ENCODE results near the gene CAMK4.
A peak's percentile ranks its signal among the peaks of the same experiment; 100 is the strongest.

Gene CAMK4

GRCh38 chr5:111486055-111486454 is 261.9 kb downstream of the CAMK4 start:
- no peak for DNase-seq (ENCODE audit: low read depth in 2 of 2)

- DNase-seq (ENCODE audit: low read depth in 2 of 2) = no peak
Measured at GRCh38 chr5:111486926-111487325, 262.7 kb downstream of the CAMK4 start.

- no peak for DNase-seq (ENCODE audit: low read depth in 2 of 2)
Measured at GRCh38 chr5:111488353-111488752, 264.2 kb downstream of the CAMK4 start.

GRCh38 chr5:111493031-111493430 is 268.8 kb downstream of the CAMK4 start:
- no peak for DNase-seq (ENCODE audit: low read depth in 2 of 2)

DNA sequence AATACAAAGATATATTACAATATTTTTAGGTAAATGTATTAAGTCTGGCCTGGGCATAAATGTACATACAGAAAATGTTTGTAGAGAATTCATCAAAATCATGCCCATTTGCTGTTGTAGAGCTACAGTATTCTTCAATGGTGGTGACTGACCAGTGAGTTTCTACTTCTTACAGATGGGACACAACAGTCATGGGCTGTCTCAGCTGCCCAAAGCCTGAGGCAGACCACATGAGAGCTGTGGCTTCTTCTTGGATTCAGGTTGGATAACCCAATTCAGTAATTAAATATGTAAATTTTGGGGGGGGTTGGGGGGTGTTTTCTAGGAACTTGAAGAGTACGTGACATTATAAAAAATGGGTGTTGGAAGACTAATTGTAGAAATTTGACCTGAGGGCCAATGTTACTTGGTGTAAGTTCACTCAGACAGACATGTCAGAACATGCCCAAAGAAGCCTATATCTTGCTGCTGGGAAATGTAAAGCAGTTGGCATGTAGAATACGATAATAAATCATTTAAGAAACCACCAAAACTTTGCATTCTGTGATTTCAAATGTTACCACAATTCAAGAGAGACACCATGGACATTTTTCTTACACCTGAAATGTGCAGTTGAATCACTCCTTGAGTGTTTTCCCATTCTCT is 270.3 kb downstream of the CAMK4 start:
- no peak for DNase-seq (ENCODE audit: low read depth in 2 of 2)

DNA sequence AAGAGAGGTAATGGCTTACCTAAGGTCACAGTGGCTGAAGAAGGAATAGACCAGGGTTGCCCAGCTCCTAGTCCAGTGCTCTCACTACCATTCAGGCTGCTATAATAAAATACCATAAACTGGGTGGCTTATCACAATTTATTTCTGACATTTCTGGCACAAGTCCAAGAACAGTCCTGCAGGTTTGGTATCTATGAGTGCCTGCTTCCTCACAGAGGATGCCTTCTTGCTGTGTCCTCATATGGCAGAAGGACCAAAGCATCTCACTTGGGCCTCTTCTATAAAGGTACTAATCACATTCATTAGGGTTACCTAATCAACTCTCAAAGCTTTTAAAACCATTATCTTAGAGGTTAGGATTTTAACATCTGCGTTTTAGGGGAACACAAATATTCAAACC is 271.0 kb downstream of the CAMK4 start:
- DNase-seq (ENCODE audit: low read depth in 2 of 2) = no peak

- no peak for DNase-seq (ENCODE audit: low read depth in 2 of 2)
Measured at GRCh38 chr5:111498346-111498745, 274.2 kb downstream of the CAMK4 start.

DNA sequence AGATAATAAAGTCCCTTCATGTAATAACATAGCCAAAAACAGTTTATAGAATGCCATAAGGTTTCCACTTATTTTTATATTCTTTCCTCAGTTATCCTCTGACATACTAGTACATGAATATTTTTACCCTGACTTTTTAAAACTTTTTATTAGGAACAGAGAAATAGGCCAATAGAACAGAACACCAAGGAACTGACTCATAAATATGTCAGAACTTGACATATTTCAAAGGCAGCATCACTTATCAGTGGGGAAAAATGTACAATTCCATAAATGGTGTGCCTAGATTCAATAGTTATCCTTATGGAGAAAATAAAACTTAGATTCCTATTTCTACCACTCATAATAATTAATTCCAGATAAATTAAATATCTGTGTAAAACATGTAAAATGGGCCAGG is 278.8 kb downstream of the CAMK4 start:
- no peak for DNase-seq (ENCODE audit: low read depth in 2 of 2)

DNA sequence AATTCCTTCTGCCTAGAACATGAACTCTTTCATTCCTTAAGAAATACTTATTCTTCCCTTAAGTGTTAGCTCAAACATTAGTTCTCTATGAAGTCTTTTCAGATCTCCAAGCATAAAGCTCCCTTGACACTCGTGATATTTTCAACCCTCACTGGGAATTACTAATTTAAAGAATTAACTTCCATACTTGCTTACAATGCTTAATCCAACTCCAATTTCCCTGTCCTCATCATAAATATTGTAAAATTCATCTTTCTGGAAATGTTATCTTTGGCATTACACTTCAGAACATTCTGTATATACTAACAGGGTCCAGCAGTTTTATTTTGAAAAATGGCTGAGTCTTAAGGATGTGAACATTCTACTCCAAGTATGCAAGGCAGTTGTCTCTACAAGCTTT is 280.9 kb downstream of the CAMK4 start:
- no peak for DNase-seq (ENCODE audit: low read depth in 2 of 2)

DNA sequence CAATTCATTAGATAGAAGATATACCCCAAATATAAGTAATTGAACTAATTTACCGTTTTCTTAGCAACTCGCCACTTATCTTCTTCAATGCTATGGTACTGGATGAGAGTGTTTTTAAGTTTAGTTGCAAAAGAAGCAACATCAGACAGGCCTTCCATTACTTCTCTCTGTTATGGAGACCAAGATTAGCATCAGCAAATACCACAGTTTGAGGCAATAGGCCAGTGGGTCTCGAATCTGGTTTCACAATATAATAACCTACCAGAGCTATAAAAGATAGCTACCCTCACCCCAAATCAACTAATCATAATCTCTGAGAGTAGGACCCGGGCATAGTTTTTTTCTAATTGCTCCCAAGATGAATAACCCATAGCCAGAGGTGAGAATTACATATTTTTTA is 283.1 kb downstream of the CAMK4 start:
- DNase-seq (ENCODE audit: low read depth in 2 of 2) = no peak

GRCh38 chr5:111509119-111509518 is 284.9 kb downstream of the CAMK4 start:
- DNase-seq (ENCODE audit: low read depth in 2 of 2) = no peak

DNA sequence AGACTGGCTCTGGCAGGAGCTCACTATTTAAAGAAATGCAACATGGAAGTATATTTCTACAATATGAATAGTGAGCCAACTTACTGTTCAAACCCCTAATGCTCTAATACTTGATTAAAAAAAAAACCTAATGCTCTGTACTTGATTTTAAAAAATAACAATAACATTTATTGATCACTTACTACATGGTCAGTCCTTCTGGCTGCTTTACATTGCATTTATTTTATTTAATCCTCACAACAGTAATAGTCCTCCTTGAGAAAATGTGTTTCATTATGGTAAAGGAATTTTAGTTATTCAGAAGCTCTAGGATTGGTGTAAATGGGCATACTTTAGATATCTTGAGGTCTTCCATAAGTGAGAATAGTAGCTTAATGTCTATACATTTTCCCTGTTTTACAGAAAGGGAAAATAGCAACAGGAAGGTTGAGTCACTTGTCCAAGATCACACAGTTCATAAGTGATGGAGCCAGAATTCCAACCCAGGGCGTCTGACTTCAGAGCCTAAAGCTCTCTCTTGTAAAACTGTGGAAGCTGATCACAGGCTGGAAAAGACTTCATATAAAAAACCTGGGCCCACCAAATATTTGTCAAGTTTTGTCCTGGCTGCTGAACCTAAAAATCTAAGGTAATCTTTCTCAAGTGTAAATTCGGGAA is 287.1 kb downstream of the CAMK4 start:
- DNase-seq (ENCODE audit: low read depth in 2 of 2) = no peak

- peak in 1 of 2 donors; percentile 3 for DNase-seq (ENCODE audit: low read depth in 2 of 2)
Measured at GRCh38 chr5:111511831-111512374, 287.7 kb downstream of the CAMK4 start.

GRCh38 chr5:111512375-111513130 is 288.4 kb downstream of the CAMK4 start, which contains the start of gene STARD4:
TSS of gene STARD4 (minus strand) at chr5:111512535. CDS start at chr5:111507433, 5,102 bp downstream.
- DNase-seq (ENCODE audit: low read depth in 2 of 2) = peak; percentile 83 to 85

DNA sequence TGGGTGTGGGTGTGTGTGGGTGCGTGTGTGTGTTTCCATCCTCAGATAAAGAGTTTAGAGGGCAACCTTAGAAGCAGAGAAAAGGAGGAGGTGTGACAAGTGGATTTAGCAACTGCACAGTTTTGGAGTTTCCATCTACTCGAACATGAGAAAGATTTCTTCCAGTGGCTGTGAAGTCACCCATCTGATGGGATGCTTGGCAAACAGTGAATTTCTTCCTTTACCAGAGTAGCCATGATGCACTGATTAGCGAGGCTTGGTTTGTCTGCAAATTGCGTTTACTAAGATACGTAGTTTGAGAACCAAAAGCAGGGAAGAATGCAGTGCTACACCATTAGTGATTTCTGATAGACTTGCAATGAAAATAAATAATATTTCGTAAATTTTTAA is 288.9 kb downstream of the CAMK4 start:
- no peak for DNase-seq (ENCODE audit: low read depth in 2 of 2)

DNA sequence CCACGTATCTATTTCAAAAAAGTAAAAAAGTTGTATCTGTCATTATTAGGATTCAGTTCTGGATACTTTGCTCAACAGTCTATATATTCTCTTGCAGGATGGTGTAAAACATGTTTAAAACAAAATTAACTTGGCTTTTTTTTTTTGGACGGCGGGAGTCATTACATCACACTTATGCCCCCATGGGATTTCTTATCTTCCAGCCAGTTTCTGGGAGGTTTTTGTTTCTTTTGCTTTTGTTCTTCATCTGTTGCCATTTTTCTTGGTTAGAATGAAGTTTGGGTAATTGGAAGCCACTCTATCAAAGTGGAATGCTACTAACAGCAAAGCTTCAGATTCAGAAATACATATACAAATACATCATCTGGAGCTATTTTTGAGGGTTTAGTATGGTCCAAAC is 289.9 kb downstream of the CAMK4 start:
- no peak for DNase-seq (ENCODE audit: low read depth in 2 of 2)

DNA sequence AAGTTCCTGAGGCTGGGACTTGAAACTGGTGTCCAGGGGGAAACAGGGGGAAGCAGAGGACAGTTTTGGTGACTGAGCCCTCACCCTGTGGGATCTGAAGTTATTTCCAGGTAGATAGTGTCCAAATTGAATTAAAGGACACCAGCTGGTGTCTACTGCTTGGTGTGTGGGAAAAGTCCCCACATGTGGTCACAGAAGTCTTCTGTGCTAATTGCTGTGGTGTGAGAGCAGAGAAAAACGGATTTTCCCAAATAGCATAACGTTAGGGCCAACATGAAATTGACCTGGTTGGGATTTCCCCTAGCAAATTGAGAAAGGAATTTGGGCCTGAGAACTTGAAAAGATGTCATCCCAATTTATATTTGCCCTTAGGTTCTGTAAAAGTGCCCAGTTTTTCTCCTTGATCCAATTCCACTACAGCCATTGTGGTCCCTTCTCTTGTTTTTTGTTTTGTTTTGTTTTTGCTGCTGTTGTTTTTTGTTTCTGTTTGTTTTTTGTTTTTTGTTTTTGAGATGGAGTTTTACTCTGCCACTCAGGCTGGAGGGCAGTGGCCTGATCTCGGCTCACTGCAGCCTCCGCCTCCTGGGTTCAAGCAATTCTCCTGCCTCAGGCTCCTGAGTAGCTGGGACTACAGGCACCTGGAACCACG is 293.8 kb downstream of the CAMK4 start:
- DNase-seq (ENCODE audit: low read depth in 2 of 2) = no peak

DNA sequence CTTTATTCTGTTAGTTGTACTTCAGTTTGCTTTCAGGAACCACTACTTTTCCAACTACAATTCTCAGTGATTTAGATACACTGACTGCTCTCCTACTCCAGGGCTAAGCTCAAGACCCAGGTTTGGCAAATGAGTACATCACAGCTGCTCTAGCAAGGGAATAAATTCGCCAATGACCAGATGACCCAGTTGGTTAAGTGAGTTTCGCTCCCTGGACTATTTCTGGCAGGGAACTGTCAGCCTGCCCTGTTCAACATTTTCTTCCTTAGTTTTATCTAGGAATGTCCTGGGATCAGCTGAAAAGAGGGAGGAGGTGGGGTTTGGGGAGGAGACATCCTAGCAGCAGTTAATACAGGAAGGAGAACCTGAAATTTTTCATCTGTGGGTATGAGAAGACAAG is 294.6 kb downstream of the CAMK4 start:
- DNase-seq (ENCODE audit: low read depth in 2 of 2) = no peak

DNA sequence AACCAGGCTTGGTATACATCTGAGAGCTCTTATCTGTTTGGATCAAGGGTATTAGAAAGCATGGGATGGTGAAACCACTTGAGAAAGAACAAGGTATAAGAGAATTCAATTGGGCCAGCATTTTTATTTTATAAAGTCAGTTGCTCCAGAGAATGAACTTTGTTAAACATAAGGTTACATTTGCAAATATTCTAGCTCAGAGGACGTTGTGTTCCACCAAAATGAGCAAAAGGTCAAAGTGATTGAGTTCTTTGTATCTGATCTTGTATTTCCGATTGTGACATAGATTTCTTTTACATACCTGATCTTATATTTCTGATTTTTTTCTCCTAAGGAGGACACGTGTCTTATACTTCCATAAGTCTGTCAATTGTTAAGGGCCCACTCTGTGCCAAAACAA is 296.7 kb downstream of the CAMK4 start:
- DNase-seq (ENCODE audit: low read depth in 2 of 2) = no peak

GRCh38 chr5:111528056-111528455 is 303.9 kb downstream of the CAMK4 start:
- DNase-seq (ENCODE audit: low read depth in 2 of 2) = no peak

- peak; percentile 36 to 54 for DNase-seq (ENCODE audit: low read depth in 2 of 2)
Measured at GRCh38 chr5:111530298-111530740, 306.1 kb downstream of the CAMK4 start.

Measured in activated CD4-positive, alpha-beta T cell treated with anti-CD3 and anti-CD28 coated beads for 24 hours (primary cell).